ENCODE results near the gene HK3. TPM values are rescaled to one million over a fixed set of nuclear protein-coding genes. Genes with fewer than 3 reads are reported as not detected.

Gene HK3
- total and polyA plus RNA-seq, 2 experiments from 2014 or later = not detected

DNA sequence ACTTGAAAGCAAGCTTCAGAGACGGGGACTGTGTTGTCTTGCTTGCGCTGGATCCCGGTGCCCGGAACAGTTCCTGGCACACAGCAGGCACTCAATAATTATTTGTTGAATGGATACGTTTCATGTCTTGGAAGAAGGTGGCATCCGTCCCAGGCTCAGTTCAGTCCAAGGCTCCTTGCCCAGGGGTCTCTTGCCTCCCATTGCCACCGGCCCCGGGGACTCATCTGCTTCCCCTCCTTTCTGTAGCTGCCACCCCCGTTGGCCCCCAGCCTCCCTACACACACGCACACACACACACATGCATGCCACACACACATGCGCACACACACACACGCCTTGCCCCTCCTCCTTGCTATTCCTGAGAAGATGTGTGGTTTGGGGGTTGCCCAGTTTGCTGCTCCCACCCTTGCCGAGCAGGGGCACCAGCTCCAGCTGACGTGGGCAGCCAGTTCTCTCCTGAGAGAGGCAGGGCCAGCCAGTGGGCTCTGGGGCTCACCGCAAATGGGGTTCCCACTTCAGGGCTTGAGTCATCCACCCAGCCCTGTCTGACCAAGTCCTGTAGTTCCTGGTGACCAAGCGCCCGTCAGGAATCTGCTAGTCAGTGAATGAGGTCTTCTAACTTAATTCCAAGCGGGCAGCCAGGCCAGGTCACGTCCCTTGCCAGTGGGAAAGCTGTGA lies 41.8 kb downstream of the HK3 start (continued):
- TF ChIP-seq, protein P1, sequence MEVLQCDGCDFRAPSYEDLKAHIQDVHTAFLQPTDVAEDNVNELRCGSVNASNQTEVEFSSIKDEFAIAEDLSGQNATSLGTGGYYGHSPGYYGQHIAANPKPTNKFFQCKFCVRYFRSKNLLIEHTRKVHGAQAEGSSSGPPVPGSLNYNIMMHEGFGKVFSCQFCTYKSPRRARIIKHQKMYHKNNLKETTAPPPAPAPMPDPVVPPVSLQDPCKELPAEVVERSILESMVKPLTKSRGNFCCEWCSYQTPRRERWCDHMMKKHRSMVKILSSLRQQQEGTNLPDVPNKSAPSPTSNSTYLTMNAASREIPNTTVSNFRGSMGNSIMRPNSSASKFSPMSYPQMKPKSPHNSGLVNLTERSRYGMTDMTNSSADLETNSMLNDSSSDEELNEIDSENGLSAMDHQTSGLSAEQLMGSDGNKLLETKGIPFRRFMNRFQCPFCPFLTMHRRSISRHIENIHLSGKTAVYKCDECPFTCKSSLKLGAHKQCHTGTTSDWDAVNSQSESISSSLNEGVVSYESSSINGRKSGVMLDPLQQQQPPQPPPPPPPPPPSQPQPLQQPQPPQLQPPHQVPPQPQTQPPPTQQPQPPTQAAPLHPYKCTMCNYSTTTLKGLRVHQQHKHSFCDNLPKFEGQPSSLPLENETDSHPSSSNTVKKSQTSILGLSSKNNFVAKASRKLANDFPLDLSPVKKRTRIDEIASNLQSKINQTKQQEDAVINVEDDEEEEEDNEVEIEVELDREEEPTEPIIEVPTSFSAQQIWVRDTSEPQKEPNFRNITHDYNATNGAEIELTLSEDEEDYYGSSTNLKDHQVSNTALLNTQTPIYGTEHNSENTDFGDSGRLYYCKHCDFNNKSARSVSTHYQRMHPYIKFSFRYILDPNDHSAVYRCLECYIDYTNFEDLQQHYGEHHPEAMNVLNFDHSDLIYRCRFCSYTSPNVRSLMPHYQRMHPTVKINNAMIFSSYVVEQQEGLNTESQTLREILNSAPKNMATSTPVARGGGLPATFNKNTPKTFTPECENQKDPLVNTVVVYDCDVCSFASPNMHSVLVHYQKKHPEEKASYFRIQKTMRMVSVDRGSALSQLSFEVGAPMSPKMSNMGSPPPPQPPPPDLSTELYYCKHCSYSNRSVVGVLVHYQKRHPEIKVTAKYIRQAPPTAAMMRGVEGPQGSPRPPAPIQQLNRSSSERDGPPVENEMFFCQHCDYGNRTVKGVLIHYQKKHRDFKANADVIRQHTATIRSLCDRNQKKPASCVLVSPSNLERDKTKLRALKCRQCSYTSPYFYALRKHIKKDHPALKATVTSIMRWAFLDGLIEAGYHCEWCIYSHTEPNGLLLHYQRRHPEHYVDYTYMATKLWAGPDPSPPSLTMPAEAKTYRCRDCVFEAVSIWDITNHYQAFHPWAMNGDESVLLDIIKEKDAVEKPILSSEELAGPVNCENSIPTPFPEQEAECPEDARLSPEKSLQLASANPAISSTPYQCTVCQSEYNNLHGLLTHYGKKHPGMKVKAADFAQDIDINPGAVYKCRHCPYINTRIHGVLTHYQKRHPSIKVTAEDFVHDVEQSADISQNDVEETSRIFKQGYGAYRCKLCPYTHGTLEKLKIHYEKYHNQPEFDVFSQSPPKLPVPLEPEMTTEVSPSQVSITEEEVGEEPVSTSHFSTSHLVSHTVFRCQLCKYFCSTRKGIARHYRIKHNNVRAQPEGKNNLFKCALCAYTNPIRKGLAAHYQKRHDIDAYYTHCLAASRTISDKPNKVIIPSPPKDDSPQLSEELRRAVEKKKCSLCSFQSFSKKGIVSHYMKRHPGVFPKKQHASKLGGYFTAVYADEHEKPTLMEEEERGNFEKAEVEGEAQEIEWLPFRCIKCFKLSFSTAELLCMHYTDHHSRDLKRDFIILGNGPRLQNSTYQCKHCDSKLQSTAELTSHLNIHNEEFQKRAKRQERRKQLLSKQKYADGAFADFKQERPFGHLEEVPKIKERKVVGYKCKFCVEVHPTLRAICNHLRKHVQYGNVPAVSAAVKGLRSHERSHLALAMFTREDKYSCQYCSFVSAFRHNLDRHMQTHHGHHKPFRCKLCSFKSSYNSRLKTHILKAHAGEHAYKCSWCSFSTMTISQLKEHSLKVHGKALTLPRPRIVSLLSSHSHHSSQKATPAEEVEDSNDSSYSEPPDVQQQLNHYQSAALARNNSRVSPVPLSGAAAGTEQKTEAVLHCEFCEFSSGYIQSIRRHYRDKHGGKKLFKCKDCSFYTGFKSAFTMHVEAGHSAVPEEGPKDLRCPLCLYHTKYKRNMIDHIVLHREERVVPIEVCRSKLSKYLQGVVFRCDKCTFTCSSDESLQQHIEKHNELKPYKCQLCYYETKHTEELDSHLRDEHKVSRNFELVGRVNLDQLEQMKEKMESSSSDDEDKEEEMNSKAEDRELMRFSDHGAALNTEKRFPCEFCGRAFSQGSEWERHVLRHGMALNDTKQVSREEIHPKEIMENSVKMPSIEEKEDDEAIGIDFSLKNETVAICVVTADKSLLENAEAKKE (CRISPR knock-in tag; IDR thresholded peaks at IDR 0.05) = no peak
- TF ChIP-seq, protein P2, sequence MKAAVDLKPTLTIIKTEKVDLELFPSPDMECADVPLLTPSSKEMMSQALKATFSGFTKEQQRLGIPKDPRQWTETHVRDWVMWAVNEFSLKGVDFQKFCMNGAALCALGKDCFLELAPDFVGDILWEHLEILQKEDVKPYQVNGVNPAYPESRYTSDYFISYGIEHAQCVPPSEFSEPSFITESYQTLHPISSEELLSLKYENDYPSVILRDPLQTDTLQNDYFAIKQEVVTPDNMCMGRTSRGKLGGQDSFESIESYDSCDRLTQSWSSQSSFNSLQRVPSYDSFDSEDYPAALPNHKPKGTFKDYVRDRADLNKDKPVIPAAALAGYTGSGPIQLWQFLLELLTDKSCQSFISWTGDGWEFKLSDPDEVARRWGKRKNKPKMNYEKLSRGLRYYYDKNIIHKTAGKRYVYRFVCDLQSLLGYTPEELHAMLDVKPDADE (IDR thresholded peaks at IDR 0.05) = no peak
- TF ChIP-seq, protein P3, sequence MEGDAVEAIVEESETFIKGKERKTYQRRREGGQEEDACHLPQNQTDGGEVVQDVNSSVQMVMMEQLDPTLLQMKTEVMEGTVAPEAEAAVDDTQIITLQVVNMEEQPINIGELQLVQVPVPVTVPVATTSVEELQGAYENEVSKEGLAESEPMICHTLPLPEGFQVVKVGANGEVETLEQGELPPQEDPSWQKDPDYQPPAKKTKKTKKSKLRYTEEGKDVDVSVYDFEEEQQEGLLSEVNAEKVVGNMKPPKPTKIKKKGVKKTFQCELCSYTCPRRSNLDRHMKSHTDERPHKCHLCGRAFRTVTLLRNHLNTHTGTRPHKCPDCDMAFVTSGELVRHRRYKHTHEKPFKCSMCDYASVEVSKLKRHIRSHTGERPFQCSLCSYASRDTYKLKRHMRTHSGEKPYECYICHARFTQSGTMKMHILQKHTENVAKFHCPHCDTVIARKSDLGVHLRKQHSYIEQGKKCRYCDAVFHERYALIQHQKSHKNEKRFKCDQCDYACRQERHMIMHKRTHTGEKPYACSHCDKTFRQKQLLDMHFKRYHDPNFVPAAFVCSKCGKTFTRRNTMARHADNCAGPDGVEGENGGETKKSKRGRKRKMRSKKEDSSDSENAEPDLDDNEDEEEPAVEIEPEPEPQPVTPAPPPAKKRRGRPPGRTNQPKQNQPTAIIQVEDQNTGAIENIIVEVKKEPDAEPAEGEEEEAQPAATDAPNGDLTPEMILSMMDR (conservative IDR thresholded peaks at IDR 0.05; ENCODE audit: low read depth in 2 of 2) = no peak
- TF ChIP-seq ZNF114 (CRISPR knock-in tag; IDR thresholded peaks at IDR 0.05) (no peak), ZNF331 (CRISPR knock-in tag; IDR thresholded peaks at IDR 0.05; ENCODE audit: low read depth) (no peak), EZH2phosphoT487 (IDR thresholded peaks at IDR 0.05; ENCODE audit: unreplicated experiment) (no peak), JUNB (IDR thresholded peaks at IDR 0.05; ENCODE audit: unreplicated experiment) (no peak), STAT1 (IDR thresholded peaks at IDR 0.05; ENCODE audit: unreplicated experiment) (no peak), EZH2 (IDR thresholded peaks at IDR 0.05; ENCODE audit: low read depth, unreplicated experiment) (no peak), NANOG (IDR thresholded peaks at IDR 0.05; ENCODE audit: borderline replicate concordance) (no peak), POLR2AphosphoS5 (IDR thresholded peaks at IDR 0.05; ENCODE audit: low read depth) (no peak), CREB1 (CRISPR knock-in tag; IDR thresholded peaks at IDR 0.05; ENCODE audit: low read depth) (no peak)
